Fibroblast of peridontal ligament (primary cell): ENCODE measurements around the gene NOS1AP.
"Not testable (repeated sequence)": the region's sequence is repeated elsewhere in the genome, so short reads cannot be mapped to it uniquely, and the experiment has no call there.

Experiments used
- DNase-seq: peaks from one replicate; pipeline ENCODE4 v3.0.0-alpha.2; 2010; ENCODE audit errors: extremely low read depth

NOS1AP gene

DNA sequence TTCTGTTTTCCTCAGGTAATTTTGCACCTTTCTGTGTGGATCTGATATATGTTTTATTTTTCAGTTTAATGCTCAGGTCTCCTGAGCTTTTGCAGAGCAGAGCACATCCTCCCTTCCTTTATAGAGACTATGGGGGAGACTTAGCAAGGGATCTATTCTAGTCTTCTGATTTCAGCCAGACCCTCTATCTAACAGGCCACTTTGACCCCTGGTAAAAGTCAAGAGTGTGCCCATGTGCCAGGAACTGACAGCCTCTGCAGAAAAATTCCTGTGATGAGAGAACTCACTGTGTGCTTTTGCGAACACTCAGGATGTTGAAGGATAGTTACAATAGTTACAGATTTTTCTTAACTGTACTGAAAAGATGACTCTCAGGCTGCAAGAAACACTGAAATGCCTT is 123.3 kb downstream of the NOS1AP start:
- no peak for DNase-seq

- no peak for DNase-seq
These were observed 123.7 kb downstream of the NOS1AP start for GRCh38 chr1:162193221-162193620.

GRCh38 chr1:162193815-162194214 is 124.3 kb downstream of the NOS1AP start:
- DNase-seq = no peak

- DNase-seq = no peak
These were observed 126.1 kb downstream of the NOS1AP start for GRCh38 chr1:162195567-162195966.

- DNase-seq = no peak
These were observed 126.9 kb downstream of the NOS1AP start for GRCh38 chr1:162196387-162196786.

GRCh38 chr1:162197041-162197531 is 127.6 kb downstream of the NOS1AP start:
- no peak for DNase-seq

GRCh38 chr1:162197615-162198421 is 128.3 kb downstream of the NOS1AP start:
- DNase-seq = no peak

- DNase-seq = no peak
These were observed 130.8 kb downstream of the NOS1AP start for GRCh38 chr1:162200096-162200847.

DNA sequence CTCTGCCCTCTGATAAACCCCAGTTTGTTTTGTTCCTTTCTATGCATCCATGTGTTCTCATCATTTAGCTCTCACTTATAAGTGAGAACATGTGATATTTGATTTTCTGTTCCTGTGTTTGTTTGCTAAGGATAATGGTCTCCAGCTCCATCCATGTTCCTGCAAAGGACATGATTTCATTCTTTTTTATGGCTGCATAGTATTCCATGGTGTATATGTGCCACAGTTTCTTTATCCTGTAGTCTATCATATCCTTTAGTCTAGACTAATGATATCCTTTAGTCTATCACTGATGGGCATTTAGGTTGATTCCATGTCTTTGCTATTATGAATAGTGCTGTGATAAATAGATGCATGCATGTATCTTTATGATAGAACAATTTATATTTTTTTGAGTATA is 131.6 kb downstream of the NOS1AP start:
- not testable (repeated sequence) for DNase-seq

GRCh38 chr1:162204129-162204822 is 134.8 kb downstream of the NOS1AP start:
- DNase-seq = no peak

- no peak for DNase-seq
These were observed 135.3 kb downstream of the NOS1AP start for GRCh38 chr1:162204823-162205155.

- no peak for DNase-seq
These were observed 136.8 kb downstream of the NOS1AP start for GRCh38 chr1:162206300-162206699.

DNA sequence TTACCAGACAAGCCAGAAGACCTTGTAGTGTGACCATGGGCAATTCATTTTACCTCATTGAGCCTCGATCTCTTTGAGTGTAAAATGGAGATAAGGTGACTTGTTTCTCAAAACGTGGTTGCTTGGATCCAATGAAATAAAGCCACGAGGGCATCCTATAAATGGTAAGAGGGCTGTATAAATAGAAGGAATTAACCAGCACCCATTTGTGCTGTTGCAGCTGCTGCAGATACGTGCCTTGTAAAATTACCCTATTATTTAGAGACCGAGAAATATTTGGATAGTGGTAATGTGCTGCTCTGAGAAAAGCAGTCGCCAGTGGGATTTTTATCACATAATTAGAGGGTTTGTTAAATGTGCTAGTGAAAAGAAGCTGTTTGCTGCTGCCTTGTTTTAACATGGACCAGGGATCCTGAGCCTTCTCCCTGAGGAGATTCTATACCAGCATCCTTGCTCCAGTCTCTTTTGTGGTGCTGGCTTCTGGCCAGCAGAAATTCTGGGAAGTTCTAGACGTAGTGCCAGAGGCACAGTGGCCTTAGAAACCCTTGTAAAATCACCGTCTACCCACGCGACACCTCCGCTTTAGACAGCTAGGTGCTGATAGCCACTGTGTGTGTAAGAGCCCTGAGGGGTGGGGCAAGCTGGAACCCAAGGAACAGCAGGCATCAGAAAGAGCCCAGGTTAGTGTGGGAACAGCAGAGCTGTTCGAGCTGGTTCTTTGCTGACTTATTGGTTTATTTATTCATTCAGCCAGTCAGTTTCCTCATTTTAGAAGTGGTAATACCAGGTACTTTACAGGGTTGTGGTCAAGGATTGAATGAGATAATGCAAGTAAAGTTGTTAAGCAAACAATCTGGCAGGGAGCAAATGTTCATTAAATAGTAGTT is 137.5 kb downstream of the NOS1AP start:
- DNase-seq = no peak

GRCh38 chr1:162207862-162208261 is 138.4 kb downstream of the NOS1AP start:
- DNase-seq = no peak

- no peak for DNase-seq
These were observed 140.7 kb downstream of the NOS1AP start for GRCh38 chr1:162210196-162210595.

GRCh38 chr1:162212713-162213112 is 143.2 kb downstream of the NOS1AP start:
- no peak for DNase-seq

DNA sequence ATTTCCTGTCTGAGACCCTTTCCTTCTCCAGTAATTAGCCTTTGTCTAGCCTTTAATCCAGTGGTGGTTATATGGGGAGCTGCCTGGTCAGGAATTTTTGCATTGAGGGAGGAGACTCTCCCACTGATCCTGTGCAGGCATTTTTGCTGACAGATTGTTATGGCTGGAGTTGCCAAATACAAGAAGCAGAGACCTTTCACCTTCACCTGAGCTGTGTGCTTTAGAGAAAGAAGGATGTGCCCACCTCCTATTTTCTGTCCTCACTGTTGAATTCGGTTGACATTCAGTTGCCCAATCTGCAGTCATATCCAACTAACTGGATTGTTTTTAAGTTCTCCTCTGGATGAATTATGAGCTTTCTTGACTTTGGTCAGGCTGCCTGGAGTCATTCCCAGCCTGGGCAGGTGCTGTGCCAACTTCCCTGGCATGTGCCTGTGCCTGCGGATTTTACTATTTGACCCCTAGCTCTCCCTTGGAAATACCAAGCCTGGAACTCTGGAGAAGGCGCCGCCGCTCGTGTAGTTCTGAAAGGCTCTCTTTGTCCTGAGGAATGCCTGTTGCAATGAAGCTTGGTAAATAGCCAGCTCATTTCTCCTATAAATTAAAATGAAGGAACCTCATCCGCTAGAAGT is 143.9 kb downstream of the NOS1AP start:
- no peak for DNase-seq

- no peak for DNase-seq
These were observed 144.7 kb downstream of the NOS1AP start for GRCh38 chr1:162214202-162214601.

- DNase-seq = no peak
These were observed 146.4 kb downstream of the NOS1AP start for GRCh38 chr1:162215902-162216301.

GRCh38 chr1:162216604-162217003 is 147.1 kb downstream of the NOS1AP start:
- no peak for DNase-seq

DNA sequence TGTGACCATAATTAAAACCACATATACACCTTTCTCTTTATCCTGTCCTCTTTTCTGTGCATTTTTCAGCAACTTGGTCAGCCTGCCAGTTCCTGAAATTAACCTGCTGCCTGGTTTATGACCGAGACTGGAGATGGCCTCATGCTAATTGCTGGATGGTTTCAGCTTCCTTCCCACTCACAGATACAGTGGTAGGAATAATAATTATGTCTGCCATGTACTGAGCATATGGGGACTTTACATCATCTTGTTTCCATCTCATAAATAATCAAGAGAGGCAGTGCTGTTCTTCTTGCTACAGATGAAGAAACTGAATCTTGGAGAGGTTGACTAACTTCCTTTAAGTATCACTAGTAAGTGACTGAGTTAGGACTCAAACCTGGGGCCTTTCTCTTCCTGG is 148.2 kb downstream of the NOS1AP start:
- no peak for DNase-seq
